Measurements from ENCODE around the gene DNAH14. TPM values are rescaled to one million over a fixed set of nuclear protein-coding genes. Genes with fewer than 3 reads are reported as not detected.

The DNAH14 gene
- total and polyA plus RNA-seq, 9 donors, result 3.7 to 61.4 (median 24.2) TPM

DNA sequence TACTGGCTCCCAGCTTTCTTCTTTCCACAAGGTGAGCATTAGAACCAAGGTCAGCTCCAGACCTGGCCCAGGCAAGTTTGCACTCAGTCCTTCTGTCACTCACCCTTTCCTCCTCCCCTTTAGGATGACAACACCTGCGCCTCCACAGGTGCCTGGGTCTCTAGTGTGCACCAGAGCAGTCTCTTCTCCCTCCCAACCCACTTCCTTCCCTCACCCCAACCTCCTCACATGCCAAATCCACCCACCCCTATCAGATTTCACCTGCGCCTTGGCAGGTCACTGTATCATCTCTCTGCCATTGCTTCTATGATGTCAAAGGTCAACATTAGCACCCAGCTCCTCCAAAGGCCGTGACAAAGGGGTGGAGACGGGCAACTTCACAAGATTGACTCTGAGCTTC, 460.4 kb downstream of the DNAH14 start:
- no peak for TF ChIP-seq POLR2A (IDR thresholded peaks at IDR 0.05)
- no peak for TF ChIP-seq CTCF (IDR thresholded peaks at IDR 0.05)
- no peak for TF ChIP-seq EP300 (IDR thresholded peaks at IDR 0.05)
- Histone ChIP-seq H3K9me3 (no peaks in the 10 kb centered on the region), H3K27me3 (no peaks in the 10 kb centered on the region), H3K4me1 (ENCODE audit: insufficient read depth) (no peaks in the 10 kb centered on the region), H3K4me3 (no peak overlapping the region), H3K27ac (no peak overlapping the region), H3K36me3 (no peaks in the 10 kb centered on the region)
- intact Hi-C loops (cut with DNase I), result no loop called here
- no peak for DNase-seq
- WGBS, 3 donors, result 92 to 96% (median 93%) methylated on average over 4 of the region's 4 CpGs

DNA sequence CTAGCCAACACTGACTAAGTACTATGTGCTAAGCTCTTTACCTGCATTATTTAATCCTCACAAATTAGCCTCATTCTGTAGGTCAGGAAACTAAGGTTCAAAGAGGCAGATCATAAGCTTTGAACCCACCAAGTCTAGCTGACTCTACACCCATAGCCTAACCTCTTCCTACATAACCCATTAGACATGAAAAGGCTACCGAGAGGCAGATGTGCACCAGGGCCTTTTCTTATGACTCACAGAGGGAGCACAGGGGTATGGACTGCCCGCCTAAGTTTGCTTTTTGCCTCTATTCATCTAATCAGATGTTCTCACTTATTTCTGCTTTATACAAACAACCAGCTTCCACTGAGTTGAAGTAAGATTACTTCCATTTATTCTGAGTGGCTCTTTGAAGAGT, 466.9 kb downstream of the DNAH14 start:
- Histone ChIP-seq H3K4me3 (no peak overlapping the region), H3K4me1 (ENCODE audit: insufficient read depth) (no peaks in the 10 kb centered on the region), H3K9me3 (no peaks in the 10 kb centered on the region), H3K27me3 (no peaks in the 10 kb centered on the region), H3K36me3 (no peaks in the 10 kb centered on the region), H3K27ac (no peak overlapping the region)
- intact Hi-C loops (cut with DNase I), result no loop called here
- DNase-seq, result no peak
- TF ChIP-seq POLR2A (IDR thresholded peaks at IDR 0.05), result no peak
- no peak for TF ChIP-seq CTCF (IDR thresholded peaks at IDR 0.05)
- no peak for TF ChIP-seq EP300 (IDR thresholded peaks at IDR 0.05)
- WGBS, 3 donors, result 92 to 96% (median 93%) methylated on average over 2 of the region's 2 CpGs

- TF ChIP-seq POLR2A (IDR thresholded peaks at IDR 0.05) (no peak), EP300 (IDR thresholded peaks at IDR 0.05) (no peak), CTCF (IDR thresholded peaks at IDR 0.05) (no peak)
- H3K27ac ChIP-seq, result no peak overlapping the region
- intact Hi-C loops (cut with DNase I), result no loop called here
- H3K4me1 ChIP-seq (ENCODE audit: insufficient read depth), result no peaks in the 10 kb centered on the region
- WGBS, 3 donors, result 89 to 93% (median 92%) methylated on average over 5 of the region's 5 CpGs
- no peaks in the 10 kb centered on the region for H3K36me3 ChIP-seq
- no peaks in the 10 kb centered on the region for H3K9me3 ChIP-seq
- H3K27me3 ChIP-seq, result no peaks in the 10 kb centered on the region
- DNase-seq, result no peak
- no peak overlapping the region for H3K4me3 ChIP-seq
Observed at GRCh38 chr1:225400968-225401367, 471.5 kb downstream of the DNAH14 start.

DNA sequence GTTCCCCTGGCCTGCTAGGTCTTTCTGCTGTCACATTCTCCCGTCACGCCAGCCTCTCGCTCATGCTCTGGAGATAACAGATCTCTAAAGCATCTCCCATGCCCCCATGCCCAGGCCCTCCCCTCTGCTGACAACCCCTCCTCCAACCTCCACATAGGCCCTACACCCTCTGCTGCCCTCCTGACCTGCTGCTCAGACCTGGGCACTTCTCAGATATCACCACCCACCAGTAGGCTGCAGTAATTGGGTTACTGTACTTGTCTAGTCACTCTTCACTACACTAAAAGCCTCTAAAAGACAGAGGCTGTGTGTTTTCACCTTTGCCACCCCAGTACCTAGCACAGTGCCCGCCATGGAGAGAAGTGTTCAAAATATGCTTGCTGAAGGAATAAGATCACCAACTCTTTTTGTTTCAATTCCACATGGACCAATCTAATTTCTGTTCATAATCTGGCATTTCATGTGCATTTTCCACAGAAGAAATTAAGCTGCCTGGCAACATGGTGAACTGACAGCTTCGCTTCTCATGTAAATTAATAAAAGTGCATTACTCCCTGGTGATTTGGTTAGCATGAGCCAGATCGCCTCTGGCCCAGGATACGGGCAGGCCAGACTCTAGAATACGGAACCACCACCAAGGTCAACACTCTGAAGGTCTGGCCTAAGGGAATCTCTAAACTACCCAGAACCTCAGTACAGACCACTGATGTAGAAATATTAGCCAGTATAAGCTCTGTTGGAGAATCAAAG, 477.7 kb downstream of the DNAH14 start:
- WGBS, 3 donors, result 98% methylated on average over 8 of the region's 8 CpGs
- TF ChIP-seq POLR2A (IDR thresholded peaks at IDR 0.05) (no peak), EP300 (IDR thresholded peaks at IDR 0.05) (no peak), CTCF (IDR thresholded peaks at IDR 0.05) (no peak)
- intact Hi-C loops (cut with DNase I), result no loop called here

More for the DNA sequence above, 477.7 kb downstream of the DNAH14 start:
- no peaks in the 10 kb centered on the region for H3K9me3 ChIP-seq
- no peaks in the 10 kb centered on the region for H3K4me1 ChIP-seq (ENCODE audit: insufficient read depth)
- H3K4me3 ChIP-seq, result no peak overlapping the region
- H3K36me3 ChIP-seq, result no peaks in the 10 kb centered on the region
- H3K27me3 ChIP-seq, result no peaks in the 10 kb centered on the region
- H3K27ac ChIP-seq, result no peak overlapping the region
- no peak for DNase-seq
